Keratinocyte (primary cell): ENCODE measurements around the gene HOXA10. TPM values are rescaled to one million over a fixed set of nuclear protein-coding genes. Genes with fewer than 3 reads are reported as not detected.

Source experiments
- DNase-seq: peaks from one replicate; pipeline ENCODE4 v3.0.0-alpha.2; 2011; ENCODE audit warnings: low read depth, missing footprints, low spot score
- FAIRE-seq: peaks from 2 replicates; lab custom pipeline; 2011; peaks lifted over from hg19 to GRCh38; lab: Jason Lieb, UNC
- H2AFZ ChIP-seq: 2 replicates; pipeline ENCODE4 v1.6.0; 2012; ENCODE audit warnings: low read length, control low read depth, inconsistent platforms; ENCODE audit not compliant: control insufficient read depth
- H3K27ac ChIP-seq: 2 replicates; pipeline ENCODE4 v1.5.1; 2011; ENCODE audit warnings: low read length; ENCODE audit not compliant: control insufficient read depth, insufficient read depth
- H3K27me3 ChIP-seq: 3 replicates; pipeline ENCODE4 v1.6.0; 2011; ENCODE audit warnings: low read length; ENCODE audit not compliant: control insufficient read depth, insufficient read depth; ENCODE audit errors: extremely low read depth
- H3K36me3 ChIP-seq, 2 experiments: 2 replicates in 1 of 2; 3 replicates in 1 of 2; pipeline ENCODE4 v1.5.1; 2011; ENCODE audit warnings: low read length in 2 of 2, mild to moderate bottlenecking in 1 of 2; ENCODE audit not compliant: control insufficient read depth in 2 of 2, insufficient read depth in 2 of 2; ENCODE audit errors: extremely low read depth in 1 of 2
- H3K4me1 ChIP-seq: 3 replicates; pipeline ENCODE4 v1.5.1; 2011; ENCODE audit warnings: low read length; ENCODE audit not compliant: control insufficient read depth, insufficient read depth; ENCODE audit errors: extremely low read depth
- H3K4me2 ChIP-seq: 3 replicates; pipeline ENCODE4 v1.6.0; 2011; ENCODE audit warnings: low read depth, low read length; ENCODE audit not compliant: control insufficient read depth, insufficient read depth; ENCODE audit errors: extremely low read depth
- H3K4me3 ChIP-seq, 3 experiments: fragments of 200-600 bp in 1 of 3; sonication (generic) in 1 of 3; 2 replicates in 2 of 3; 3 replicates in 1 of 3; pipeline ENCODE4 v1.5.1; 2011 to 2016; ENCODE audit warnings: low read length in 3 of 3, mild to moderate bottlenecking in 3 of 3, control low read depth in 2 of 3, inconsistent platforms in 1 of 3, low read depth in 1 of 3, mixed read lengths in 1 of 3, mixed run types in 1 of 3, moderate library complexity in 1 of 3; ENCODE audit not compliant: control insufficient read depth in 2 of 3, insufficient read depth in 2 of 3; ENCODE audit errors: extremely low read depth in 1 of 3
- H3K79me2 ChIP-seq: 2 replicates; pipeline ENCODE4 v1.6.0; 2012; ENCODE audit warnings: low read length; ENCODE audit not compliant: control insufficient read depth, insufficient read depth
- H3K9ac ChIP-seq: 3 replicates; pipeline ENCODE4 v1.6.0; 2011; ENCODE audit warnings: low read length; ENCODE audit not compliant: control insufficient read depth, insufficient read depth; ENCODE audit errors: extremely low read depth
- H3K9me1 ChIP-seq: 3 replicates; pipeline ENCODE4 v1.6.0; 2011; ENCODE audit warnings: low read length; ENCODE audit not compliant: control insufficient read depth, insufficient read depth; ENCODE audit errors: extremely low read depth
- H3K9me3 ChIP-seq: 2 replicates; pipeline ENCODE4 v1.5.1; 2012; ENCODE audit warnings: low read depth, low read length; ENCODE audit not compliant: control insufficient read depth
- H4K20me1 ChIP-seq: 3 replicates; pipeline ENCODE4 v1.6.0; 2011; ENCODE audit warnings: low read length; ENCODE audit not compliant: control insufficient read depth, insufficient read depth; ENCODE audit errors: extremely low read depth
- CTCF ChIP-seq, 3 experiments: IDR thresholded peaks in 1 of 3; conservative IDR thresholded peaks in 1 of 3; optimal IDR thresholded peaks in 1 of 3; 2 replicates in 2 of 3; 3 replicates in 1 of 3; pipeline versions ENCODE3 to v1.5.1; 2011; ENCODE audit warnings: low read length in 3 of 3, mild to moderate bottlenecking in 3 of 3, moderate library complexity in 2 of 3, control low read depth in 1 of 3, inconsistent platforms in 1 of 3; ENCODE audit not compliant: insufficient read depth in 2 of 3; ENCODE audit errors: extremely low read depth in 1 of 3
- EZH2 ChIP-seq: IDR thresholded peaks from one replicate; pipeline ENCODE4 v1.6.1; 2012; ENCODE audit warnings: inconsistent platforms, mild to moderate bottlenecking, low read length, moderate library complexity
- dilution Hi-C: fragments of 300-500 bp; cut with MboI; formaldehyde crosslinking; loops from one replicate; pipeline ENCODE4 v1.7.0; 2020; ENCODE audit warnings: low sequenced_read_pairs; ENCODE audit not compliant: extremely low pct_ligation_motif_present
- polyA plus RNA-seq, 5 experiments: library from polyadenylated mRNA; depleted of rRNA in 3 of 5; stranded (reverse) in 3 of 5; stranded (forward) in 1 of 5; unstranded in 1 of 5; fragments of >200 nt; gene quantifications; 1 replicate in 1 of 5; 2 replicates in 3 of 5; 3 replicates in 1 of 5; pipeline versions ENCODE4 v1.2.1 to v1.2.3, GENCODE V29; 2011 to 2012; ENCODE audit warnings: missing spikeins in 2 of 5, low read depth in 1 of 5, low replicate concordance in 1 of 5

HOXA10 gene
- polyA plus RNA-seq, 1 donor (not counting 4 experiments of a cell fraction or from before 2014, with no cell fraction given): 2.4 TPM

GRCh38 chr7:27176524-27176845, 2.4 kb upstream of the HOXA10 start:
- H3K4me1 ChIP-seq: peaks cover 18% of the 10 kb centered on the region

GRCh38 chr7:27175626-27176523, 1.8 kb upstream of the HOXA10 start:
- DNase-seq: no peak
- Histone ChIP-seq H3K36me3 (peaks cover 0 to 4% of the 10 kb centered on the region in 2 experiments), H3K4me1 (peaks cover 24% of the 10 kb centered on the region), H3K9ac (no peak overlapping the region), H3K4me2 (no peak overlapping the region), H3K79me2 (peaks cover 23% of the 10 kb centered on the region), H2AFZ (no peak overlapping the region), H3K4me3 (no peak overlapping the region), H4K20me1 (no peaks in the 10 kb centered on the region), H3K9me1 (no peaks in the 10 kb centered on the region), H3K27ac (no peak overlapping the region), H3K9me3 (no peaks in the 10 kb centered on the region), H3K27me3 (peaks cover 6% of the 10 kb centered on the region)
- TF ChIP-seq EZH2: no peak
- no peak for TF ChIP-seq CTCF (optimal IDR thresholded peaks at IDR 0.05 in 1 of 3, IDR thresholded peaks at IDR 0.05 in 1 of 3, conservative IDR thresholded peaks at IDR 0.05 in 1 of 3; ENCODE audit: extremely low read depth in 1 of 3, insufficient read depth in 2 of 3, low read length in 3 of 3)
- FAIRE-seq: no peak
- dilution Hi-C loops: no loop called here

More at GRCh38 chr7:27176524-27176845, 2.4 kb upstream of the HOXA10 start:
- H3K27ac ChIP-seq: no peak overlapping the region
- H3K9ac ChIP-seq: no peak overlapping the region
- dilution Hi-C loops: no loop called here
- H2AFZ ChIP-seq: no peak overlapping the region
- H3K36me3 ChIP-seq: peaks cover 0 to 4% of the 10 kb centered on the region in 2 experiments
- H3K4me2 ChIP-seq: no peak overlapping the region
- no peak for TF ChIP-seq EZH2
- TF ChIP-seq CTCF (optimal IDR thresholded peaks at IDR 0.05 in 1 of 3, IDR thresholded peaks at IDR 0.05 in 1 of 3, conservative IDR thresholded peaks at IDR 0.05 in 1 of 3; ENCODE audit: extremely low read depth in 1 of 3, insufficient read depth in 2 of 3, low read length in 3 of 3): no peak
- H3K9me3 ChIP-seq: no peaks in the 10 kb centered on the region
- no peaks in the 10 kb centered on the region for H3K9me1 ChIP-seq
- H4K20me1 ChIP-seq: no peaks in the 10 kb centered on the region
- peaks cover 17% of the 10 kb centered on the region for H3K79me2 ChIP-seq
- no peak for DNase-seq
- H3K4me3 ChIP-seq: no peak overlapping the region
- H3K27me3 ChIP-seq: peaks cover 6% of the 10 kb centered on the region
- FAIRE-seq: no peak
